HCT116 (cell line): ENCODE measurements around the gene ETNK2. TPM values are rescaled to one million over a fixed set of nuclear protein-coding genes. Genes with fewer than 3 reads are reported as not detected.

Experiments used
- ATAC-seq: fragments of 200-7000 bp; cut with Tn5 transposase; 2 replicates; pipeline ENCODE4 v1.9.1; 2020; ENCODE audit warnings: mild to moderate bottlenecking, moderate library complexity
- BruUV-seq: library from RNA; stranded (reverse); fragments of 400-500 nt; replicated peaks from 2 replicates; lab custom pipeline; 2021; lab: Mats Ljungman, UMichigan
- CTCF ChIA-PET: fragments of 300-600 bp; sonication (Branson Sonifier 250); formaldehyde crosslinking; loops from one replicate; lab custom pipeline; 2021; ENCODE audit warnings: antibody characterized with exemption; lab: Charles Lee
- POLR2A ChIA-PET: fragments of 300-600, 350-600 bp; sonication (Branson Sonifier 250); formaldehyde crosslinking; loops from one replicate; lab custom pipeline; 2021; ENCODE audit warnings: antibody characterized with exemption; lab: Charles Lee
- RAD21 ChIA-PET, 2 experiments: fragments of 300-600 bp; sonication (Branson Sonifier 250); formaldehyde crosslinking; loops; one replicate each; lab custom pipeline; 2023; ENCODE audit warnings: low total read pairs in 2 of 2; ENCODE audit not compliant: uncharacterized antibody in 2 of 2, unreplicated experiment in 2 of 2, low non-redundant PET in 1 of 2; lab: Charles Lee
- DNase-seq: peaks from one replicate; pipeline ENCODE4 v3.0.0-alpha.2; 2010; ENCODE audit warnings: low read depth, low spot score
- H2AFZ ChIP-seq: fragments of 200-600 bp; shearing (Covaris generic), sonication (generic); 2 replicates; pipeline ENCODE4 v1.6.1; 2017; ENCODE audit warnings: low read depth, mixed run types, mixed read lengths, antibody characterized with exemption, low read length; ENCODE audit not compliant: poor library complexity, severe bottlenecking
- H3K27ac ChIP-seq: 2 replicates; pipeline ENCODE4 v1.5.1; 2012; ENCODE audit warnings: low read depth, low read length
- H3K27me3 ChIP-seq: fragments of 200-600 bp; sonication (generic); 2 replicates; pipeline ENCODE4 v1.6.1; 2016; ENCODE audit warnings: mixed run types, low read length, mixed read lengths; ENCODE audit not compliant: insufficient read depth
- H3K36me3 ChIP-seq, 2 experiments: fragments of 200-500 bp in 1 of 2; fragments of 200-600 bp in 1 of 2; sonication (Bioruptor generic) in 1 of 2; sonication (generic) in 1 of 2; 2 replicates each; pipeline versions ENCODE4 v1.5.1 to v1.6.1; 2014 to 2016; ENCODE audit warnings: low read length in 2 of 2, inconsistent platforms in 1 of 2, mixed read lengths in 1 of 2, mixed run types in 1 of 2; ENCODE audit not compliant: insufficient read depth in 2 of 2, control insufficient read depth in 1 of 2
- H3K4me1 ChIP-seq, 2 experiments: fragments of 200-600 bp in 1 of 2; sonication (generic) in 1 of 2; 2 replicates each; pipeline versions ENCODE4 v1.5.1 to v1.6.1; 2012 to 2017; ENCODE audit warnings: low read length in 2 of 2, inconsistent platforms in 1 of 2, mild to moderate bottlenecking in 1 of 2, mixed read lengths in 1 of 2, mixed run types in 1 of 2, moderate library complexity in 1 of 2; ENCODE audit not compliant: insufficient read depth in 2 of 2, control insufficient read depth in 1 of 2
- H3K4me2 ChIP-seq: fragments of 200-600 bp; sonication (generic); 2 replicates; pipeline ENCODE4 v1.6.1; 2017; ENCODE audit warnings: mixed run types, low read length, mixed read lengths
- H3K4me3 ChIP-seq, 2 experiments: fragments of 200-600 bp in 1 of 2; sonication (generic) in 1 of 2; replicated peaks in 1 of 2; 2 replicates each; pipeline ENCODE4 v1.5.1; 2011 to 2016; ENCODE audit warnings: low read length in 2 of 2, control low read depth in 1 of 2, low read depth in 1 of 2, mild to moderate bottlenecking in 1 of 2, mixed read lengths in 1 of 2, mixed run types in 1 of 2
- H3K79me2 ChIP-seq: fragments of 200-600 bp; sonication (generic); 2 replicates; pipeline ENCODE4 v1.6.1; 2017; ENCODE audit warnings: mild to moderate bottlenecking, mixed run types, low read length, moderate library complexity, mixed read lengths; ENCODE audit not compliant: insufficient read depth
- H3K9ac ChIP-seq: fragments of 200-600 bp; sonication (generic); 2 replicates; pipeline ENCODE4 v1.6.1; 2016; ENCODE audit warnings: low read length, mixed read lengths
- H3K9me2 ChIP-seq: fragments of 200-600 bp; sonication (generic), shearing (Covaris generic); 2 replicates; pipeline ENCODE4 v1.6.1; 2017; ENCODE audit warnings: mixed run types, mild to moderate bottlenecking, moderate library complexity; ENCODE audit not compliant: insufficient read depth
- H3K9me3 ChIP-seq, 2 experiments: fragments of 200-500 bp in 1 of 2; fragments of 200-600 bp in 1 of 2; sonication (Bioruptor generic) in 1 of 2; sonication (generic) in 1 of 2; 2 replicates each; pipeline ENCODE4 v1.6.1; 2014 to 2017; ENCODE audit warnings: low read length in 2 of 2, mixed read lengths in 2 of 2, inconsistent platforms in 1 of 2, low read depth in 1 of 2, mild to moderate bottlenecking in 1 of 2, mixed run types in 1 of 2, moderate library complexity in 1 of 2; ENCODE audit not compliant: control insufficient read depth in 1 of 2, insufficient read depth in 1 of 2
- H4K20me1 ChIP-seq: fragments of 200-600 bp; sonication (generic), shearing (Covaris generic); 2 replicates; pipeline ENCODE4 v1.6.1; 2017; ENCODE audit warnings: mixed run types, mild to moderate bottlenecking, moderate library complexity; ENCODE audit not compliant: insufficient read depth
- CBX3 ChIP-seq: IDR thresholded peaks from 2 replicates; pipeline ENCODE4 v1.6.1; 2012; ENCODE audit warnings: low read depth
- EZH2 ChIP-seq: fragments of 200-600 bp; sonication (generic); IDR thresholded peaks from 2 replicates; pipeline ENCODE4 v1.6.1; 2017; ENCODE audit warnings: antibody characterized with exemption, mixed run types
- FOSL1 ChIP-seq: IDR thresholded peaks from 2 replicates; pipeline ENCODE4 v1.6.1; 2012; ENCODE audit warnings: low read depth
- JUND ChIP-seq: IDR thresholded peaks from 2 replicates; pipeline ENCODE4 v1.6.1; 2012
- POLR2A ChIP-seq: IDR thresholded peaks from 2 replicates; pipeline ENCODE4 v1.7.0; 2011; ENCODE audit warnings: borderline replicate concordance; ENCODE audit not compliant: insufficient read depth, insufficient read length; ENCODE audit errors: extremely low read depth
- POLR2AphosphoS5 ChIP-seq: IDR thresholded peaks from 2 replicates; pipeline ENCODE4 v1.6.1; 2011; ENCODE audit warnings: mild to moderate bottlenecking, low read depth, low read length, moderate library complexity
- SP1 ChIP-seq: IDR thresholded peaks from 2 replicates; pipeline ENCODE4 v1.6.1; 2012; ENCODE audit warnings: low read depth
- SRF ChIP-seq: IDR thresholded peaks from 2 replicates; pipeline ENCODE4 v1.6.1; 2012; ENCODE audit warnings: low read depth
- intact Hi-C: fragments of 100-400 bp; cut with micrococcal nuclease; formaldehyde crosslinking; loops from 2 replicates; pipeline ENCODE4 v1.10.0; 2022
- total RNA-seq: library from RNA; stranded (reverse); gene quantifications from one replicate; pipeline ENCODE4 v1.2.1, GENCODE V29; 2021; ENCODE audit not compliant: unreplicated experiment
- TF ChIP-seq, protein P1 (sequence below), 3 experiments: fragments of 200-600 bp in 1 of 3; sonication (generic) in 1 of 3; IDR thresholded peaks in 2 of 3; conservative IDR thresholded peaks in 1 of 3; 2 replicates each; pipeline ENCODE4 v1.5.1; 2012 to 2017; ENCODE audit warnings: low read depth in 2 of 3, low read length in 2 of 3, antibody characterized with exemption in 1 of 3, borderline replicate concordance in 1 of 3, control low read depth in 1 of 3, mild to moderate bottlenecking in 1 of 3, mixed read lengths in 1 of 3, mixed run types in 1 of 3, moderate library complexity in 1 of 3; ENCODE audit not compliant: insufficient read depth in 1 of 3
- TF ChIP-seq, protein P2 (sequence below): IDR thresholded peaks from 2 replicates; pipeline ENCODE4 v1.6.1; 2012; ENCODE audit warnings: low read depth

The ETNK2 gene
- total RNA-seq, 1 experiment from 2014 or later, result 16.1 TPM

DNA sequence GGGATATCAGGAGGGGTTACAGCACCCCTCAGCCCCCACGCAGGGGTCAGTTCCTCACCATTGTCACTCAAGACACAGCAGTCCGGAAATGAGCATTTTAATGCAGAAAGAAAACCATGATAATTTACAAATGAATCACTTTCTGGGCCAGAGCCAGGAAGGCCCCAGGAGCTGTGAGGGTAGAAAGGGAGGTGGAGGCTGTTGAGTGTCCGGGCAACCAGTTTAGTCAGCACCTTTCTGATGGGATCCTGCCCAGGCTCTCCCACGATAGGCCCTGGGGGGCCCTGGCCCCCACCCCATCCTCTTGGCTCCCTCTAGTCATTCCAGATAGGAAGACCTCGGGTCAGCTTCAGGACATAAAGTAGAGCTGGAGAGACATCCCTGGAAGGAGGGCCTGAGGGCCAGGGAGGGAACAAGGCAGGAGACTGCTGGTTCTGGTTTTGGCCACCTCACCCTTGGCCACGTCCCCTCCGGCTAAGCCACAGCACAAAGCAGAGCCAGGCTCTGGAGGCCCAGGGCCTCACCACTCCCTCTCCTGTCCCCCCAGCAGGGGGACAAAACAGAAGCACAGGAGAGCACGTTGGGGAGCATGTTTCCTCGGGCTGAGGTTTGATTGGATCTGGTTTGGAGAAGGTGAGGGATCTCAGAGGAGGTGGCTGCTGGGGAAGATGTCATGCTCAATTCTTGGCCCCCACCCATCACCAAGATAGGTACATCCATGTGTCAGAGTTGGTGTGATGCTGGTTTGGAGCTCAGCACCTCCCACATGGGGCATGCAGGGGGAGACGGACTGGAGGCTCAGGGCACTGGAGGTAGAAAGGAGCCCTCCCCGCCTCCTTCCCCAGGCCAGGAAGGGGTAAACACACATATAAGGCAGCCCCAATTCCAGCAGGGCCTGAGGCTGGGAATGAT, 20.6 kb downstream of the ETNK2 start:
- BruUV-seq, result no TSS peak
- Histone ChIP-seq H3K27ac (peak overlapping the region; percentile 23), H3K4me2 (peak overlapping the region; percentile 60), H3K79me2 (no peaks in the 10 kb centered on the region), H3K27me3 (no peaks in the 10 kb centered on the region), H3K9me2 (no peaks in the 10 kb centered on the region), H2AFZ (no peak overlapping the region), H3K4me1 (peaks cover 21 to 45% of the 10 kb centered on the region in 2 experiments), H3K36me3 (no peaks in the 10 kb centered on the region), H4K20me1 (no peaks in the 10 kb centered on the region), H3K4me3 (peak overlapping the region in 1 of 2 experiments; percentile 5; a peak in 1 of 4 replicates), H3K9me3 (no peaks in the 10 kb centered on the region), H3K9ac (peak overlapping the region; percentile 33)
- ATAC-seq, result peak; percentile 33
- TF ChIP-seq JUND, result peak; percentile 64; the same call in 1 of the 2 replicates
- TF ChIP-seq EZH2, result no peak
- no peak for TF ChIP-seq SP1
- peak; percentile 78 for TF ChIP-seq FOSL1
- no peak for TF ChIP-seq SRF
- TF ChIP-seq, protein P1, sequence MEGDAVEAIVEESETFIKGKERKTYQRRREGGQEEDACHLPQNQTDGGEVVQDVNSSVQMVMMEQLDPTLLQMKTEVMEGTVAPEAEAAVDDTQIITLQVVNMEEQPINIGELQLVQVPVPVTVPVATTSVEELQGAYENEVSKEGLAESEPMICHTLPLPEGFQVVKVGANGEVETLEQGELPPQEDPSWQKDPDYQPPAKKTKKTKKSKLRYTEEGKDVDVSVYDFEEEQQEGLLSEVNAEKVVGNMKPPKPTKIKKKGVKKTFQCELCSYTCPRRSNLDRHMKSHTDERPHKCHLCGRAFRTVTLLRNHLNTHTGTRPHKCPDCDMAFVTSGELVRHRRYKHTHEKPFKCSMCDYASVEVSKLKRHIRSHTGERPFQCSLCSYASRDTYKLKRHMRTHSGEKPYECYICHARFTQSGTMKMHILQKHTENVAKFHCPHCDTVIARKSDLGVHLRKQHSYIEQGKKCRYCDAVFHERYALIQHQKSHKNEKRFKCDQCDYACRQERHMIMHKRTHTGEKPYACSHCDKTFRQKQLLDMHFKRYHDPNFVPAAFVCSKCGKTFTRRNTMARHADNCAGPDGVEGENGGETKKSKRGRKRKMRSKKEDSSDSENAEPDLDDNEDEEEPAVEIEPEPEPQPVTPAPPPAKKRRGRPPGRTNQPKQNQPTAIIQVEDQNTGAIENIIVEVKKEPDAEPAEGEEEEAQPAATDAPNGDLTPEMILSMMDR (IDR thresholded peaks at IDR 0.05 in 2 of 3, conservative IDR thresholded peaks at IDR 0.05 in 1 of 3; ENCODE audit: borderline replicate concordance in 1 of 3, insufficient read depth in 1 of 3, low read depth in 2 of 3, low read length in 2 of 3), result peak in 2 of 3 experiments; percentile 20 to 24; a peak in 1 of 6 replicates
- no peak for TF ChIP-seq POLR2A
- peak; percentile 37 for TF ChIP-seq POLR2AphosphoS5
- no peak for TF ChIP-seq CBX3
- TF ChIP-seq, protein P2, sequence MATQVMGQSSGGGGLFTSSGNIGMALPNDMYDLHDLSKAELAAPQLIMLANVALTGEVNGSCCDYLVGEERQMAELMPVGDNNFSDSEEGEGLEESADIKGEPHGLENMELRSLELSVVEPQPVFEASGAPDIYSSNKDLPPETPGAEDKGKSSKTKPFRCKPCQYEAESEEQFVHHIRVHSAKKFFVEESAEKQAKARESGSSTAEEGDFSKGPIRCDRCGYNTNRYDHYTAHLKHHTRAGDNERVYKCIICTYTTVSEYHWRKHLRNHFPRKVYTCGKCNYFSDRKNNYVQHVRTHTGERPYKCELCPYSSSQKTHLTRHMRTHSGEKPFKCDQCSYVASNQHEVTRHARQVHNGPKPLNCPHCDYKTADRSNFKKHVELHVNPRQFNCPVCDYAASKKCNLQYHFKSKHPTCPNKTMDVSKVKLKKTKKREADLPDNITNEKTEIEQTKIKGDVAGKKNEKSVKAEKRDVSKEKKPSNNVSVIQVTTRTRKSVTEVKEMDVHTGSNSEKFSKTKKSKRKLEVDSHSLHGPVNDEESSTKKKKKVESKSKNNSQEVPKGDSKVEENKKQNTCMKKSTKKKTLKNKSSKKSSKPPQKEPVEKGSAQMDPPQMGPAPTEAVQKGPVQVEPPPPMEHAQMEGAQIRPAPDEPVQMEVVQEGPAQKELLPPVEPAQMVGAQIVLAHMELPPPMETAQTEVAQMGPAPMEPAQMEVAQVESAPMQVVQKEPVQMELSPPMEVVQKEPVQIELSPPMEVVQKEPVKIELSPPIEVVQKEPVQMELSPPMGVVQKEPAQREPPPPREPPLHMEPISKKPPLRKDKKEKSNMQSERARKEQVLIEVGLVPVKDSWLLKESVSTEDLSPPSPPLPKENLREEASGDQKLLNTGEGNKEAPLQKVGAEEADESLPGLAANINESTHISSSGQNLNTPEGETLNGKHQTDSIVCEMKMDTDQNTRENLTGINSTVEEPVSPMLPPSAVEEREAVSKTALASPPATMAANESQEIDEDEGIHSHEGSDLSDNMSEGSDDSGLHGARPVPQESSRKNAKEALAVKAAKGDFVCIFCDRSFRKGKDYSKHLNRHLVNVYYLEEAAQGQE, result no peak
- ChIA-PET RAD21 (interaction anchor here (0.6 to 1.3 kb wide), 4 partner anchors 183 to 264 kb away, joined by 3 to 4 read pairs (median 4); no protein-coding TSS in a partner anchor), POLR2A (interaction anchor here (0.9 to 1.2 kb wide), 3 partner anchors 23 to 260 kb away, joined by 3 read pairs; no protein-coding TSS in a partner anchor), CTCF (interaction anchor here (0.8 to 7.6 kb wide), 7 partner anchors 20 to 271 kb away, joined by 3 to 246 read pairs (median 3); partner anchors contain the start of gene ETNK2)
- peak; percentile 38 for DNase-seq
- intact Hi-C loops, result no loop called here
